ENCODE results near the gene SUPT3H. TPM values are rescaled to one million over a fixed set of nuclear protein-coding genes. Genes with fewer than 3 reads are reported as not detected.
"Not testable (repeated sequence)": the region's sequence is repeated elsewhere in the genome, so short reads cannot be mapped to it uniquely, and the experiment has no call there.

SUPT3H gene
- total RNA-seq, 2 experiments from 2014 or later = 13.6 to 14.4 TPM

GRCh38 chr6:44900358-44900757 lies 477.4 kb downstream of the SUPT3H start:
- not testable (repeated sequence) for H3K4me3 Mint-ChIP-seq, H3K27me3 Mint-ChIP-seq, DNase-seq, H3K27ac Mint-ChIP-seq
- Mint-ChIP-seq H3K9me3 (peaks cover 26% of the 10 kb centered on the region), H3K36me3 (peaks cover 53% of the 10 kb centered on the region), H3K4me1 (peaks cover 19% of the 10 kb centered on the region)

GRCh38 chr6:44898296-44898930 lies 479.3 kb downstream of the SUPT3H start:
- Mint-ChIP-seq H3K4me3 (no peak overlapping the region), H3K27me3 (no peaks in the 10 kb centered on the region)

GRCh38 chr6:44897316-44897715 lies 480.4 kb downstream of the SUPT3H start:
- Mint-ChIP-seq H3K9me3 (peaks cover 12% of the 10 kb centered on the region), H3K27me3 (no peaks in the 10 kb centered on the region), H3K36me3 (peaks cover 35% of the 10 kb centered on the region), H3K4me3 (no peak overlapping the region), H3K4me1 (peaks cover 14% of the 10 kb centered on the region), H3K27ac (no peak overlapping the region)
- no peak for DNase-seq

More at GRCh38 chr6:44898296-44898930, 479.3 kb downstream of the SUPT3H start:
- peaks cover 42% of the 10 kb centered on the region for H3K36me3 Mint-ChIP-seq
- no peak for DNase-seq
- peaks cover 18% of the 10 kb centered on the region for H3K9me3 Mint-ChIP-seq
- H3K27ac Mint-ChIP-seq = no peak overlapping the region
- peaks cover 18% of the 10 kb centered on the region for H3K4me1 Mint-ChIP-seq

- DNase-seq = no peak
- Mint-ChIP-seq H3K4me1 (peaks cover 14% of the 10 kb centered on the region), H3K36me3 (peaks cover 31% of the 10 kb centered on the region), H3K27me3 (no peaks in the 10 kb centered on the region), H3K27ac (no peak overlapping the region), H3K4me3 (no peak overlapping the region), H3K9me3 (peaks cover 10% of the 10 kb centered on the region)
These were observed 481.0 kb downstream of the SUPT3H start for GRCh38 chr6:44896701-44897100.

- no peaks in the 10 kb centered on the region for H3K27me3 Mint-ChIP-seq
- no peak overlapping the region for H3K27ac Mint-ChIP-seq
- peaks cover 15% of the 10 kb centered on the region for H3K36me3 Mint-ChIP-seq
- DNase-seq = no peak
- H3K9me3 Mint-ChIP-seq = peaks cover 9% of the 10 kb centered on the region
- H3K4me1 Mint-ChIP-seq = peaks cover 4% of the 10 kb centered on the region
- H3K4me3 Mint-ChIP-seq = no peak overlapping the region
These were observed 485.2 kb downstream of the SUPT3H start for GRCh38 chr6:44892579-44892978.

GRCh38 chr6:44879071-44879470 lies 498.7 kb downstream of the SUPT3H start:
- Mint-ChIP-seq H3K36me3 (peaks cover 57% of the 10 kb centered on the region), H3K9me3 (peaks cover 37% of the 10 kb centered on the region)
- not testable (repeated sequence) for H3K4me3 Mint-ChIP-seq, H3K27me3 Mint-ChIP-seq, H3K4me1 Mint-ChIP-seq, DNase-seq, H3K27ac Mint-ChIP-seq

GRCh38 chr6:44876638-44877037 lies 501.1 kb downstream of the SUPT3H start:
- Mint-ChIP-seq H3K36me3 (peaks cover 34% of the 10 kb centered on the region), H3K9me3 (peaks cover 15% of the 10 kb centered on the region)
- not testable (repeated sequence) for H3K4me1 Mint-ChIP-seq, H3K4me3 Mint-ChIP-seq, DNase-seq, H3K27ac Mint-ChIP-seq, H3K27me3 Mint-ChIP-seq

GRCh38 chr6:44869321-44869897 lies 508.3 kb downstream of the SUPT3H start:
- peak overlapping the region; percentile 38 for H3K4me3 Mint-ChIP-seq
- H3K9me3 Mint-ChIP-seq = peaks cover 14% of the 10 kb centered on the region
- no peaks in the 10 kb centered on the region for H3K27me3 Mint-ChIP-seq
- peak; percentile 17 for DNase-seq
- peaks cover 26% of the 10 kb centered on the region for H3K4me1 Mint-ChIP-seq
- H3K36me3 Mint-ChIP-seq = peaks cover 36% of the 10 kb centered on the region
- H3K27ac Mint-ChIP-seq = peak overlapping the region; percentile 71

GRCh38 chr6:44868910-44869309 lies 508.8 kb downstream of the SUPT3H start:
- H3K9me3 Mint-ChIP-seq = peaks cover 16% of the 10 kb centered on the region
- peaks cover 40% of the 10 kb centered on the region for H3K36me3 Mint-ChIP-seq
- no peaks in the 10 kb centered on the region for H3K27me3 Mint-ChIP-seq
- H3K4me1 Mint-ChIP-seq = peaks cover 26% of the 10 kb centered on the region
- DNase-seq = no peak
- H3K27ac Mint-ChIP-seq = peak overlapping the region; percentile 71
- peak overlapping the region; percentile 33 for H3K4me3 Mint-ChIP-seq

- Mint-ChIP-seq H3K4me1 (peaks cover 26% of the 10 kb centered on the region), H3K36me3 (peaks cover 45% of the 10 kb centered on the region), H3K27ac (peak overlapping the region; percentile 71), H3K27me3 (no peaks in the 10 kb centered on the region), H3K9me3 (peaks cover 19% of the 10 kb centered on the region), H3K4me3 (no peak overlapping the region)
- no peak for DNase-seq
These were observed 509.4 kb downstream of the SUPT3H start for GRCh38 chr6:44868335-44868668.

GRCh38 chr6:44867571-44868334 lies 510.0 kb downstream of the SUPT3H start:
- no peak overlapping the region for H3K4me3 Mint-ChIP-seq
- H3K9me3 Mint-ChIP-seq = peaks cover 20% of the 10 kb centered on the region
- H3K36me3 Mint-ChIP-seq = peaks cover 48% of the 10 kb centered on the region
- no peak for DNase-seq
- no peaks in the 10 kb centered on the region for H3K27me3 Mint-ChIP-seq
- H3K4me1 Mint-ChIP-seq = peaks cover 26% of the 10 kb centered on the region
- peak overlapping the region; percentile 58 for H3K27ac Mint-ChIP-seq

- not testable (repeated sequence) for H3K27ac Mint-ChIP-seq, H3K4me3 Mint-ChIP-seq, DNase-seq, H3K27me3 Mint-ChIP-seq
- Mint-ChIP-seq H3K4me1 (peaks cover 29% of the 10 kb centered on the region), H3K9me3 (peaks cover 20% of the 10 kb centered on the region), H3K36me3 (peaks cover 45% of the 10 kb centered on the region)
These were observed 512.5 kb downstream of the SUPT3H start for GRCh38 chr6:44865184-44865583.

GRCh38 chr6:44859901-44860410 lies 517.8 kb downstream of the SUPT3H start:
- peaks cover 10% of the 10 kb centered on the region for H3K9me3 Mint-ChIP-seq
- H3K4me1 Mint-ChIP-seq = peaks cover 41% of the 10 kb centered on the region
- no peak overlapping the region for H3K27ac Mint-ChIP-seq
- no peaks in the 10 kb centered on the region for H3K27me3 Mint-ChIP-seq
- peaks cover 25% of the 10 kb centered on the region for H3K36me3 Mint-ChIP-seq
- no peak for DNase-seq
- H3K4me3 Mint-ChIP-seq = no peak overlapping the region

GRCh38 chr6:44858998-44859397 lies 518.7 kb downstream of the SUPT3H start:
- Mint-ChIP-seq H3K27ac (no peak overlapping the region), H3K36me3 (peaks cover 16% of the 10 kb centered on the region), H3K9me3 (peaks cover 6% of the 10 kb centered on the region), H3K4me1 (peaks cover 46% of the 10 kb centered on the region), H3K27me3 (no peaks in the 10 kb centered on the region), H3K4me3 (no peak overlapping the region)
- DNase-seq = no peak

- H3K27me3 Mint-ChIP-seq = no peaks in the 10 kb centered on the region
- peaks cover 2% of the 10 kb centered on the region for H3K9me3 Mint-ChIP-seq
- no peak for DNase-seq
- peaks cover 8% of the 10 kb centered on the region for H3K36me3 Mint-ChIP-seq
- no peak overlapping the region for H3K4me3 Mint-ChIP-seq
- H3K4me1 Mint-ChIP-seq = peaks cover 48% of the 10 kb centered on the region
- no peak overlapping the region for H3K27ac Mint-ChIP-seq
These were observed 521.3 kb downstream of the SUPT3H start for GRCh38 chr6:44856479-44856878.

All from activated naive CD8-positive, alpha-beta T cell treated with anti-CD3 and anti-CD28 coated beads for 36 hours (primary cell).